Ishikawa (cell line): ENCODE results near the gene TSG101.

ENCODE experiments used
- CEBPB ChIP-seq: IDR thresholded peaks from 2 replicates; pipeline ENCODE4 v1.6.1; 2012
- CREB1 ChIP-seq: IDR thresholded peaks from 2 replicates; pipeline ENCODE4 v1.6.1; 2012; ENCODE audit warnings: low read depth
- EGR1 ChIP-seq: IDR thresholded peaks from 2 replicates; pipeline ENCODE4 v1.6.1; 2012
- EP300 ChIP-seq: IDR thresholded peaks from 2 replicates; pipeline ENCODE4 v1.6.1; 2012; ENCODE audit warnings: borderline replicate concordance
- FOXM1 ChIP-seq: IDR thresholded peaks from 2 replicates; pipeline ENCODE4 v1.6.1; 2012; ENCODE audit warnings: low read depth, borderline replicate concordance
- NFIC ChIP-seq: IDR thresholded peaks from 2 replicates; pipeline ENCODE4 v1.6.1; 2012
- RAD21 ChIP-seq: IDR thresholded peaks from 2 replicates; pipeline ENCODE4 v1.6.1; 2012; ENCODE audit warnings: low read depth
- TAF1 ChIP-seq: IDR thresholded peaks from 2 replicates; pipeline ENCODE4 v1.6.1; 2012; ENCODE audit warnings: low read depth, mild to moderate bottlenecking
- TCF12 ChIP-seq: IDR thresholded peaks from 2 replicates; pipeline ENCODE4 v1.6.1; 2012; ENCODE audit warnings: low read depth
- TEAD4 ChIP-seq: IDR thresholded peaks from 2 replicates; pipeline ENCODE4 v1.6.1; 2012
- YY1 ChIP-seq: IDR thresholded peaks from 2 replicates; pipeline ENCODE4 v1.6.1; 2012; ENCODE audit warnings: low read depth
- ZBTB7A ChIP-seq: IDR thresholded peaks from 2 replicates; pipeline ENCODE4 v1.6.1; 2012; ENCODE audit warnings: low read depth
- TF ChIP-seq, protein P1 (sequence below): IDR thresholded peaks from 2 replicates; pipeline ENCODE4 v1.6.1; 2012; ENCODE audit warnings: low read depth, mild to moderate bottlenecking
- TF ChIP-seq, protein P2 (sequence below): IDR thresholded peaks from 2 replicates; pipeline ENCODE4 v1.6.1; 2012
- TF ChIP-seq, protein P3 (sequence below): IDR thresholded peaks from 2 replicates; pipeline ENCODE4 v1.6.1; 2012

Gene TSG101

DNA sequence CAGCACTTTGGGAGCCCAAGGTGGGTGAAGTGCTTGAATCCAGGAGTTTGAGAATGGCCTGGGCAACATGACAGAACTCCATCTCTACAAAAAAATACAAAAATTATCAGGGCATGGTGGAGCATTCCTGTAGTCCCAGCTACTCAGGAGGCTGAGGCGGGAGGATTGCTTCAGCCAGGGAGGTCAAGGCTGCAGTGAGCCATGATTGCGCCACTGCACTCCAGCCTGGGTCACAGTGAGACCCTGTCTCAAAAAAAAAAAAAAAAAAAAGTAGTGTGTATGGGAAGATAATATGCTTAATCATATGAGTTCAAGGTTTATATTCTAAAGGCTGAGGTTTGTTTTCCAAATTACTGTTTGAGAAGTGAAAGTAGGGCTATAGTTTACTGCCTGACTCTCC, 60.3 kb downstream of the TSG101 start:
- no peak for TF ChIP-seq YY1
- no peak for TF ChIP-seq CREB1
- TF ChIP-seq, protein P1, sequence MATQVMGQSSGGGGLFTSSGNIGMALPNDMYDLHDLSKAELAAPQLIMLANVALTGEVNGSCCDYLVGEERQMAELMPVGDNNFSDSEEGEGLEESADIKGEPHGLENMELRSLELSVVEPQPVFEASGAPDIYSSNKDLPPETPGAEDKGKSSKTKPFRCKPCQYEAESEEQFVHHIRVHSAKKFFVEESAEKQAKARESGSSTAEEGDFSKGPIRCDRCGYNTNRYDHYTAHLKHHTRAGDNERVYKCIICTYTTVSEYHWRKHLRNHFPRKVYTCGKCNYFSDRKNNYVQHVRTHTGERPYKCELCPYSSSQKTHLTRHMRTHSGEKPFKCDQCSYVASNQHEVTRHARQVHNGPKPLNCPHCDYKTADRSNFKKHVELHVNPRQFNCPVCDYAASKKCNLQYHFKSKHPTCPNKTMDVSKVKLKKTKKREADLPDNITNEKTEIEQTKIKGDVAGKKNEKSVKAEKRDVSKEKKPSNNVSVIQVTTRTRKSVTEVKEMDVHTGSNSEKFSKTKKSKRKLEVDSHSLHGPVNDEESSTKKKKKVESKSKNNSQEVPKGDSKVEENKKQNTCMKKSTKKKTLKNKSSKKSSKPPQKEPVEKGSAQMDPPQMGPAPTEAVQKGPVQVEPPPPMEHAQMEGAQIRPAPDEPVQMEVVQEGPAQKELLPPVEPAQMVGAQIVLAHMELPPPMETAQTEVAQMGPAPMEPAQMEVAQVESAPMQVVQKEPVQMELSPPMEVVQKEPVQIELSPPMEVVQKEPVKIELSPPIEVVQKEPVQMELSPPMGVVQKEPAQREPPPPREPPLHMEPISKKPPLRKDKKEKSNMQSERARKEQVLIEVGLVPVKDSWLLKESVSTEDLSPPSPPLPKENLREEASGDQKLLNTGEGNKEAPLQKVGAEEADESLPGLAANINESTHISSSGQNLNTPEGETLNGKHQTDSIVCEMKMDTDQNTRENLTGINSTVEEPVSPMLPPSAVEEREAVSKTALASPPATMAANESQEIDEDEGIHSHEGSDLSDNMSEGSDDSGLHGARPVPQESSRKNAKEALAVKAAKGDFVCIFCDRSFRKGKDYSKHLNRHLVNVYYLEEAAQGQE = no peak
- TF ChIP-seq CEBPB = no peak
- no peak for TF ChIP-seq TCF12
- TF ChIP-seq, protein P2, sequence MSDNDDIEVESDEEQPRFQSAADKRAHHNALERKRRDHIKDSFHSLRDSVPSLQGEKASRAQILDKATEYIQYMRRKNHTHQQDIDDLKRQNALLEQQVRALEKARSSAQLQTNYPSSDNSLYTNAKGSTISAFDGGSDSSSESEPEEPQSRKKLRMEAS = no peak
- TF ChIP-seq EGR1 = no peak
- no peak for TF ChIP-seq NFIC
- TF ChIP-seq EP300 = no peak
- TF ChIP-seq TEAD4 = no peak
- no peak for TF ChIP-seq RAD21
- TF ChIP-seq, protein P3, sequence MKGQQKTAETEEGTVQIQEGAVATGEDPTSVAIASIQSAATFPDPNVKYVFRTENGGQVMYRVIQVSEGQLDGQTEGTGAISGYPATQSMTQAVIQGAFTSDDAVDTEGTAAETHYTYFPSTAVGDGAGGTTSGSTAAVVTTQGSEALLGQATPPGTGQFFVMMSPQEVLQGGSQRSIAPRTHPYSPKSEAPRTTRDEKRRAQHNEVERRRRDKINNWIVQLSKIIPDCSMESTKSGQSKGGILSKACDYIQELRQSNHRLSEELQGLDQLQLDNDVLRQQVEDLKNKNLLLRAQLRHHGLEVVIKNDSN = no peak
- TF ChIP-seq TAF1 = no peak
- TF ChIP-seq ZBTB7A = no peak
- TF ChIP-seq FOXM1 = no peak

DNA sequence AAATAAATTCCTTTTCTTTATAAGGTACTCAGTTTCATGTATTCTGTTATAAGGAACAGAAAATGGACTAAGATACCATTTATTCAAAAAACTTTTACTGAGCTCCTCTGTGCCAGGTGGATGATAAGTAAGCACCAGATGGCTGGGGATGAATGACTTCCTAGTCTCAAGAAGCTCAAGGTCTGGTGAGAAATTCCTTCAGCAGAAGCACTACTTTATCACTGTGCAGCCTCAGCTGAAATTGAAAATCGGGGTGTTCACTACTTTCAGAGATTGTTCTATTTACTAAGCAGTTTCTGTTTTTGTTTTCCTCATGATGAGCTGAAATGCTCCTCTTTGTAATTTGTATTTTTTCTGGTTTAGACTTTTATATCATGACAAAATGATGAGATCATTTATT, 63.3 kb downstream of the TSG101 start:
- TF ChIP-seq TCF12 = no peak
- TF ChIP-seq, protein P3 = no peak
- no peak for TF ChIP-seq ZBTB7A
- no peak for TF ChIP-seq TEAD4
- no peak for TF ChIP-seq CEBPB
- TF ChIP-seq EP300 = no peak
- TF ChIP-seq, protein P1 = no peak
- TF ChIP-seq YY1 = no peak
- no peak for TF ChIP-seq CREB1
- TF ChIP-seq NFIC = no peak
- TF ChIP-seq FOXM1 = no peak
- TF ChIP-seq TAF1 = no peak
- TF ChIP-seq, protein P2 = no peak
- no peak for TF ChIP-seq EGR1
- no peak for TF ChIP-seq RAD21

DNA sequence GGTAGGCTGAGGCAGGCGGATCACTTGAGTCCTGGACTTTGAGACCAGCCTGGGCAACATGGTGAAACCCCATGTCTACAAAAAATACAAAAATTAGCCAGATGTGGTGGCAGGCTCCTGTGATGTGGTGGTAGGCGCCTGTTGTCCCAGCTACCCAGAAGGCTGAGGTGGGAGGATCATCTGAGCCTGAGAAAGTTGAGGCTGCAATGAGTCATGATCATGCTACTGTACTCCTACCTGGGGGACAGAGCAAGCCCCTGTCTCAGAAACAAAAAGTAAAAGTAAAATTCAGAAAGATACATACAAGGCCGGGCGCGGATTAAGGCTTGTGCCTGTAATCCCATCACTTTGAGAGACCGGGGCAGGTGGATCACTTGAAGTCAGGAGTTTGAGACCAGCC, 64.8 kb downstream of the TSG101 start:
- TF ChIP-seq, protein P3 = no peak
- TF ChIP-seq, protein P1 = no peak
- TF ChIP-seq RAD21 (no peak), TEAD4 (no peak), CEBPB (no peak), TAF1 (no peak), NFIC (no peak), TCF12 (no peak), CREB1 (no peak), YY1 (no peak), EGR1 (no peak), EP300 (no peak), ZBTB7A (no peak), FOXM1 (no peak)
- TF ChIP-seq, protein P2 = no peak

DNA sequence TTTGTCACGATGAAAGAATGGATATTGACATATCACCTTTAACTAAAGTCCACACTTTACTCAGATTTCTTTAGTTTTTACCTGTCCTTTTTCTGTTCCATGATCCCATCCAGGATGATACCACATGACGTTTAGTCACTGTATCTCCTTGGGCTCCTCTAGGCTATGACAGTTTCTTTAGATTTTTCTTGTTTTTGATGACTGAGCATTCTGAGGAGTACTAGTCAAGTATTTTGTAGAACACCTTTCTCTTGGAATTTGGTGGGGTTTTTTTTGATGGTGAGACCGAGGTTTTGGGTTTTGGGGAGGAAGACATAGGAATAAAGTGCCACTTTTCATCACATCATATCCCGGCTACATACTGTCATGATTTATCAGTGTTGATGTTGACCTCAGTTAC, 67.1 kb downstream of the TSG101 start:
- TF ChIP-seq, protein P3 = no peak
- TF ChIP-seq TAF1 (no peak), EGR1 (no peak), NFIC (no peak)
